GM23248 (cell line): ENCODE data around the gene GNB3. TPM values are rescaled to one million over a fixed set of nuclear protein-coding genes. Genes with fewer than 3 reads are reported as not detected.

ENCODE experiments used
- DNase-seq: peaks from one replicate; pipeline ENCODE4 v3.0.0-alpha.2; 2015
- H2AFZ ChIP-seq: fragments of 200-600 bp; sonication (generic); 2 replicates; pipeline ENCODE4 v1.6.1; 2016; ENCODE audit warnings: antibody characterized with exemption
- H3F3A ChIP-seq: fragments of 200-600 bp; sonication (generic); 2 replicates; pipeline ENCODE4 v1.6.1; 2016; ENCODE audit warnings: mild to moderate bottlenecking, antibody characterized with exemption, mixed run types; ENCODE audit not compliant: insufficient read depth
- H3K27ac ChIP-seq: fragments of 200-600 bp; sonication (generic); 2 replicates; pipeline ENCODE4 v1.5.1; 2016; ENCODE audit warnings: mild to moderate bottlenecking
- H3K27me3 ChIP-seq: fragments of 200-600 bp; sonication (generic); replicated peaks from 2 replicates; pipeline ENCODE4 v1.6.1; 2016; ENCODE audit warnings: mild to moderate bottlenecking; ENCODE audit not compliant: insufficient read depth
- H3K36me3 ChIP-seq: fragments of 200-600 bp; sonication (generic); 2 replicates; pipeline ENCODE4 v1.6.1; 2016; ENCODE audit warnings: low read depth, mild to moderate bottlenecking
- H3K4me1 ChIP-seq: fragments of 200-600 bp; sonication (generic); 2 replicates; pipeline ENCODE4 v1.6.1; 2016; ENCODE audit warnings: mild to moderate bottlenecking; ENCODE audit not compliant: insufficient read depth
- H3K4me2 ChIP-seq: fragments of 200-600 bp; sonication (generic); one replicate; pipeline ENCODE4 v1.6.1; 2016; ENCODE audit warnings: mild to moderate bottlenecking; ENCODE audit not compliant: unreplicated experiment
- H3K4me3 ChIP-seq: fragments of 200-600 bp; sonication (generic); 2 replicates; pipeline ENCODE4 v1.5.1; 2016; ENCODE audit warnings: mild to moderate bottlenecking
- H3K79me2 ChIP-seq: fragments of 200-600 bp; sonication (generic); 2 replicates; pipeline ENCODE4 v1.6.1; 2016; ENCODE audit warnings: mild to moderate bottlenecking; ENCODE audit not compliant: insufficient read depth
- H3K9ac ChIP-seq: fragments of 200-600 bp; sonication (generic); 2 replicates; pipeline ENCODE4 v1.6.1; 2016; ENCODE audit warnings: mild to moderate bottlenecking
- H3K9me2 ChIP-seq: fragments of 200-600 bp; sonication (generic); 2 replicates; pipeline ENCODE4 v1.6.1; 2016; ENCODE audit warnings: mixed run types, mild to moderate bottlenecking, moderate library complexity; ENCODE audit not compliant: insufficient read depth
- H3K9me3 ChIP-seq: fragments of 200-600 bp; sonication (generic); one replicate; pipeline ENCODE4 v1.6.1; 2017; ENCODE audit warnings: low read depth
- H4K20me1 ChIP-seq: fragments of 200-600 bp; sonication (generic); 2 replicates; pipeline ENCODE4 v1.6.0; 2016; ENCODE audit not compliant: insufficient read depth
- EZH2 ChIP-seq: fragments of 200-600 bp; sonication (generic); IDR thresholded peaks from 2 replicates; pipeline ENCODE4 v1.6.1; 2018; ENCODE audit warnings: antibody characterized with exemption, mild to moderate bottlenecking; ENCODE audit not compliant: insufficient read depth, poor library complexity, severe bottlenecking
- EZH2phosphoT487 ChIP-seq: fragments of 200-600 bp; sonication (generic); IDR thresholded peaks from 2 replicates; pipeline ENCODE4 v1.6.1; 2018; ENCODE audit warnings: antibody characterized with exemption, moderate library complexity, mild to moderate bottlenecking, low read depth; ENCODE audit not compliant: insufficient read depth
- WGBS, 2 experiments: methylation state at CpG; one replicate each; pipeline ENCODE4 v1.1.6; 2015 to 2017; ENCODE audit warnings: low lambda C conversion rate in 2 of 2, low coverage in 1 of 2; ENCODE audit errors: missing lambda C conversion rate in 2 of 2; 5-methylcytosine and 5-hydroxymethylcytosine counted together
- in situ Hi-C: fragments of 300-500 bp; cut with MboI; formaldehyde crosslinking; loops from 2 replicates; pipeline ENCODE4 v1.15.0; 2020
- polyA plus RNA-seq: library from polyadenylated mRNA; unstranded; fragments of >200 nt; fragmentation: Nextera tagmentation; extraction: Ambion mirVana; gene quantifications from 2 replicates; pipeline ENCODE4 v1.2.1, GENCODE V29; 2016
- total RNA-seq: library from RNA; depleted of rRNA; stranded (reverse); fragments of >200 nt; shearing (Covaris generic); gene quantifications from 2 replicates; pipeline ENCODE4 v1.2.3, GENCODE V29; 2014

GNB3 gene
- total and polyA plus RNA-seq, 2 experiments from 2014 or later, result 2.2 to 3.2 TPM

DNA sequence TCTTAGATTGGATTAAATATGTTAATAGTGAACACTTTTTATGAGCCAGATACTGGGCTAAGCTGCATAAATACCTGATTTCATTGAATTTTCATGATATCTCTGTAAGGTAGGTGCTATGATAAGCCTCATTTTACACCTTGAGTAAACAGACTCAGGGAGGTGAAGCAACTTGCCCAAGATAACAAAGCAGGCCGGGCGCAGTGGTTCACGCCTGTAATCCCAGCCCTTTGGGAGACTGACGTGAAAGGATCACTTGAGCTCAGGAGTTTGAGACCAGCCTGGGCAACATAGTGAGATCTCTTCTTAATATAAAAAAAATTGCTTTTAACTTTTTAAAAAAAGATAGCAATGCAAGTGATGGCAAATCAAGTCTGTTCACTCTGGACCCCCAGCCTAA, 1.4 kb downstream of the GNB3 start:
- H4K20me1 ChIP-seq, result no peaks in the 10 kb centered on the region
- no peak overlapping the region for H2AFZ ChIP-seq
- H3K27ac ChIP-seq, result no peak overlapping the region
- peaks cover 13% of the 10 kb centered on the region; the same call in 1 of the 2 replicates for H3K36me3 ChIP-seq
- H3K4me3 ChIP-seq, result no peak overlapping the region
- TF ChIP-seq EZH2phosphoT487, result no peak
- TF ChIP-seq EZH2, result no peak
- WGBS, 2 experiments, result 96% methylated on average over 4 of the region's 4 CpGs
- no peak overlapping the region for H3K9ac ChIP-seq
- no peak overlapping the region for H3K4me2 ChIP-seq
- H3K79me2 ChIP-seq, result peaks cover 4% of the 10 kb centered on the region; the same call in 1 of the 2 replicates
- H3K9me3 ChIP-seq, result no peaks in the 10 kb centered on the region
- no peaks in the 10 kb centered on the region for H3K27me3 ChIP-seq
- in situ Hi-C loops, result no loop called here
- H3K9me2 ChIP-seq, result no peaks in the 10 kb centered on the region
- no peaks in the 10 kb centered on the region for H3K4me1 ChIP-seq
- H3F3A ChIP-seq, result no peaks in the 10 kb centered on the region
- no peak for DNase-seq

GRCh38 chr12:6843118-6843902, 2.6 kb downstream of the GNB3 start:
- Histone ChIP-seq H2AFZ (no peak overlapping the region), H3K9me3 (no peaks in the 10 kb centered on the region), H3K4me2 (no peak overlapping the region), H3F3A (no peaks in the 10 kb centered on the region), H3K27me3 (no peaks in the 10 kb centered on the region), H3K9ac (no peak overlapping the region), H3K9me2 (no peaks in the 10 kb centered on the region), H4K20me1 (no peaks in the 10 kb centered on the region), H3K4me3 (no peak overlapping the region), H3K4me1 (no peaks in the 10 kb centered on the region), H3K79me2 (peaks cover 13% of the 10 kb centered on the region; the same call in 1 of the 2 replicates), H3K27ac (no peak overlapping the region), H3K36me3 (peaks cover 22% of the 10 kb centered on the region; the same call in 1 of the 2 replicates)
- 82 to 87% methylated on average over 13 to 16 of the region's 16 CpGs for WGBS, 2 experiments
- in situ Hi-C loops, result no loop called here
- DNase-seq, result no peak
- TF ChIP-seq EZH2, result no peak
- TF ChIP-seq EZH2phosphoT487, result no peak

GRCh38 chr12:6845395-6845794, 4.7 kb downstream of the GNB3 start:
- Histone ChIP-seq H3K79me2 (peaks cover 28% of the 10 kb centered on the region), H3K9me2 (no peaks in the 10 kb centered on the region), H3K4me1 (no peaks in the 10 kb centered on the region), H3K9ac (no peak overlapping the region), H3K9me3 (no peaks in the 10 kb centered on the region), H2AFZ (no peak overlapping the region), H3K36me3 (peaks cover 22% of the 10 kb centered on the region; the same call in 1 of the 2 replicates), H3F3A (no peaks in the 10 kb centered on the region), H3K4me2 (no peak overlapping the region), H3K27ac (no peak overlapping the region), H3K27me3 (no peaks in the 10 kb centered on the region), H4K20me1 (no peaks in the 10 kb centered on the region), H3K4me3 (no peak overlapping the region)
- WGBS, 2 experiments, result 92 to 93% methylated on average over 17 of the region's 17 CpGs
- TF ChIP-seq EZH2phosphoT487 (no peak), EZH2 (no peak)
- in situ Hi-C loops, result no loop called here
- no peak for DNase-seq

DNA sequence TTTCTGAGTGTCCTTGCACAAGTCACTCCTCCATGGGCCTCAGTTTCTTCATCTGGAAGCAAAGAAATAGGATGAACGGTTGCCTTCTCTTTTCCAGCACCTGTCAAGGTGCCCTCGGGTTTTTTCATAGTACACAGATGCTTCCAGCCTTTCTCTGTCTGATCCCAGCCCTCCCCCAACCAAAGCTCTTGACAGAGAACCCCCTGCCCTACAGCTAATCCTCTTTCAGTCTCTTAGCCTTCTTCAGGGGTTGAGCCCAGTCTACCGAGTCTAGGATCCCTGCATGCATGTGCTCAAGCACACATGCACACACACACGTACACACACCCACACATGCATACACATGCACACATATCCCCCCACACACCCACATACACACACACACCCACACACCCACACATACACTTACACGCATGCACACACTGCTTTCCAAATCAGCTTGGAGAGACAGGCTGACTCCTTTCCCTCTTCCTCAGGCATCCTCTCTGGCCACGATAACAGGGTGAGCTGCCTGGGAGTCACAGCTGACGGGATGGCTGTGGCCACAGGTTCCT, 5.7 kb downstream of the GNB3 start:
- no peak overlapping the region for H3K27ac ChIP-seq
- 78% methylated on average over 7 of the region's 7 CpGs for WGBS, 2 experiments
- H4K20me1 ChIP-seq, result no peaks in the 10 kb centered on the region
- H3K27me3 ChIP-seq, result no peaks in the 10 kb centered on the region
- H2AFZ ChIP-seq, result no peak overlapping the region
- no peak for DNase-seq
- no peak overlapping the region for H3K4me3 ChIP-seq
- TF ChIP-seq EZH2 (no peak), EZH2phosphoT487 (no peak)
- no peaks in the 10 kb centered on the region for H3K9me2 ChIP-seq
- 0 out of 2 replicates have a peak, but pooled peaks cover 2% of the 10 kb centered on the region for H3F3A ChIP-seq
- H3K9me3 ChIP-seq, result no peaks in the 10 kb centered on the region
- peaks cover 22% of the 10 kb centered on the region; the same call in 1 of the 2 replicates for H3K36me3 ChIP-seq
- H3K4me2 ChIP-seq, result no peak overlapping the region
- no peak overlapping the region for H3K9ac ChIP-seq
- H3K4me1 ChIP-seq, result no peaks in the 10 kb centered on the region
- H3K79me2 ChIP-seq, result peaks cover 33% of the 10 kb centered on the region
- in situ Hi-C loops, result no loop called here
